Liver (tissue), 9 donors: ENCODE measurements around the gene PLXDC1. TPM values are rescaled to one million over a fixed set of nuclear protein-coding genes. Genes with fewer than 3 reads are reported as not detected.

ENCODE experiments used
- DNase-seq: peaks from one replicate; pipeline ENCODE4 v3.0.0-alpha.2; 2017; ENCODE audit warnings: low spot score
- H3K27ac ChIP-seq, 2 donors: one replicate each; pipeline ENCODE4 v1.7.0; 2013; ENCODE audit warnings: inconsistent platforms in 2 of 2, low read length in 2 of 2, control low read depth in 1 of 2, low read depth in 1 of 2, mild to moderate bottlenecking in 1 of 2
- H3K27me3 ChIP-seq, 4 donors: one replicate each; pipeline versions ENCODE4 v1.6.1 to v1.7.0; 2013; ENCODE audit warnings: low read length in 3 of 4, inconsistent platforms in 1 of 4, mild to moderate bottlenecking in 1 of 4, moderate library complexity in 1 of 4; ENCODE audit not compliant: control insufficient read depth in 4 of 4, insufficient read depth in 4 of 4
- H3K36me3 ChIP-seq, 4 donors: one replicate each; pipeline versions ENCODE4 v1.6.1 to v1.7.0; 2013; ENCODE audit warnings: low read length in 3 of 4, mild to moderate bottlenecking in 3 of 4, low read depth in 1 of 4, moderate library complexity in 1 of 4; ENCODE audit not compliant: control insufficient read depth in 4 of 4, insufficient read depth in 3 of 4
- H3K4me1 ChIP-seq, 4 donors: one replicate each; pipeline versions ENCODE4 v1.6.1 to v1.7.0; 2013; ENCODE audit warnings: low read length in 3 of 4, mild to moderate bottlenecking in 3 of 4, moderate library complexity in 1 of 4; ENCODE audit not compliant: control insufficient read depth in 4 of 4, insufficient read depth in 4 of 4
- H3K4me3 ChIP-seq, 3 donors: one replicate each; pipeline versions ENCODE4 v1.6.1 to v1.7.0; 2013; ENCODE audit warnings: low read length in 3 of 3, control low read depth in 1 of 3, low read depth in 1 of 3, mild to moderate bottlenecking in 1 of 3
- H3K9ac ChIP-seq, 2 donors: one replicate each; pipeline ENCODE4 v1.7.0; 2013; ENCODE audit warnings: low read length in 2 of 2, mild to moderate bottlenecking in 2 of 2, moderate library complexity in 2 of 2, control low read depth in 1 of 2, low read depth in 1 of 2
- H3K9me3 ChIP-seq, 4 donors: one replicate each; pipeline versions ENCODE4 v1.6.1 to v1.7.0; 2013; ENCODE audit warnings: low read length in 3 of 4; ENCODE audit not compliant: control insufficient read depth in 4 of 4
- EGR1 ChIP-seq, 2 donors: IDR thresholded peaks; 2 replicates each; pipeline ENCODE4 v1.6.1; 2016 to 2018; ENCODE audit warnings: antibody characterized with exemption in 2 of 2, low read depth in 2 of 2
- FOXA1 ChIP-seq: IDR thresholded peaks from 2 replicates; pipeline ENCODE4 v1.6.1; 2016; ENCODE audit warnings: antibody characterized with exemption
- FOXA2 ChIP-seq: IDR thresholded peaks from 2 replicates; pipeline ENCODE4 v1.6.1; 2016; ENCODE audit warnings: antibody characterized with exemption
- GABPA ChIP-seq, 2 donors: IDR thresholded peaks in 1 of 2; conservative IDR thresholded peaks in 1 of 2; 2 replicates each; pipeline ENCODE4 v1.6.1; 2016; ENCODE audit warnings: antibody characterized with exemption in 2 of 2, mild to moderate bottlenecking in 1 of 2, moderate library complexity in 1 of 2
- HNF4A ChIP-seq, 2 donors: conservative IDR thresholded peaks; 2 replicates each; pipeline ENCODE4 v1.6.1; 2016; ENCODE audit warnings: antibody characterized with exemption in 2 of 2, mild to moderate bottlenecking in 2 of 2
- HNF4G ChIP-seq: IDR thresholded peaks from 2 replicates; pipeline ENCODE4 v1.6.1; 2016; ENCODE audit warnings: antibody characterized with exemption
- JUND ChIP-seq, 2 donors: IDR thresholded peaks; 2 replicates each; pipeline ENCODE4 v1.6.1; 2016; ENCODE audit warnings: antibody characterized with exemption in 2 of 2
- NR2F2 ChIP-seq: IDR thresholded peaks from 2 replicates; pipeline ENCODE4 v1.6.1; 2016; ENCODE audit warnings: antibody characterized with exemption
- RAD21 ChIP-seq, 2 donors: IDR thresholded peaks; 2 replicates each; pipeline ENCODE4 v1.6.1; 2016; ENCODE audit warnings: antibody characterized with exemption in 2 of 2, mild to moderate bottlenecking in 2 of 2
- RXRA ChIP-seq, 2 donors: IDR thresholded peaks; 2 replicates each; pipeline ENCODE4 v1.6.1; 2017 to 2018; ENCODE audit warnings: antibody characterized with exemption in 2 of 2, mild to moderate bottlenecking in 1 of 2
- SP1 ChIP-seq: IDR thresholded peaks from 2 replicates; pipeline ENCODE4 v1.6.1; 2018; ENCODE audit warnings: antibody characterized with exemption, mild to moderate bottlenecking
- TAF1 ChIP-seq: conservative IDR thresholded peaks from 2 replicates; pipeline ENCODE4 v1.6.1; 2016; ENCODE audit warnings: antibody characterized with exemption, mild to moderate bottlenecking
- YY1 ChIP-seq: IDR thresholded peaks from 2 replicates; pipeline ENCODE4 v1.6.1; 2016; ENCODE audit warnings: antibody characterized with exemption, mild to moderate bottlenecking
- WGBS: extraction: QIAGEN DNeasy Blood & Tissue Kit; methylation state at CpG from one replicate; pipeline ENCODE4 v1.1.7; 2013; 5-methylcytosine and 5-hydroxymethylcytosine counted together
- polyA plus RNA-seq, 2 donors: library from polyadenylated mRNA; stranded (reverse) in 1 of 2; unstranded in 1 of 2; fragments of 200-250 nt in 1 of 2; fragments of >200 nt in 1 of 2; fragmentation: Nextera tagmentation in 1 of 2; extraction: Ambion mirVana in 1 of 2; gene quantifications; one replicate each; pipeline versions ENCODE4 v1.2.1 to v1.2.3, GENCODE V29; 2013 to 2015
- total RNA-seq, 2 donors: library from RNA; depleted of rRNA; stranded (reverse); fragments of >200 nt; gene quantifications; one replicate each; pipeline ENCODE4 v1.2.3, GENCODE V29; 2014
- TF ChIP-seq, protein P1 (sequence below): IDR thresholded peaks from 2 replicates; pipeline ENCODE4 v1.6.1; 2016; ENCODE audit warnings: antibody characterized with exemption
- TF ChIP-seq, protein P2 (sequence below): IDR thresholded peaks from 2 replicates; pipeline ENCODE4 v1.6.1; 2016; ENCODE audit warnings: antibody characterized with exemption, mild to moderate bottlenecking
- TF ChIP-seq, protein P3 (sequence below): IDR thresholded peaks from 2 replicates; pipeline ENCODE4 v1.6.1; 2016; ENCODE audit warnings: antibody characterized with exemption
- TF ChIP-seq, protein P4 (sequence below): IDR thresholded peaks from 2 replicates; pipeline ENCODE4 v1.6.1; 2016; ENCODE audit warnings: antibody characterized with exemption
- TF ChIP-seq, protein P5 (sequence below): fragments of 150-350 bp; IDR thresholded peaks from 2 replicates; pipeline ENCODE4 v1.5.1; 2017; ENCODE audit warnings: improper control_type of control experiment, low read depth, low read length; ENCODE audit not compliant: missing input control
- donor health status: healthy.
- donor health status: healthy.
- donor health status: healthy.
- donor health status: healthy.
- donor health status: healthy.

PLXDC1 gene
- total and polyA plus RNA-seq, 4 donors: 0.14 to 0.84 (median 0.30) TPM

DNA sequence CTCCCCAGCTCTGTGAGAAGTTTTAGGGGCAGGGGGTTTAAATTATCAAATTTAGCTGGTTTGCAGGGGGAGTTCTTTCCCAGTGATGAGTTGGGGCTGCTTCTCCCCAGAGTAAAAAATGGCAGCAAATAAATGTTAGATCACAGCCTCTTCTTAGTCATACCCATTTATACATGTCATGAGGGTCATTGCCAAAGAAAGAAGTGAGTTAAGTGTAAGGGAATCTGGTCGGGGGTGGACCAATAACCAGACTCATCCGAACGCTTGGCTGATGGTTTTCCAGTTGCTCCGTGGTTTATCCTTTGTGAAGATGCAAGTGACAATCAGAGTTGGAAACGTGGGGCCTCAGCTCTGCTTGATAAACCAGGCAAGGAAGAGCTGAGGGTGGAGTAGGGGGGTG, 87.1 kb downstream of the PLXDC1 start:
- Histone ChIP-seq H3K9ac (no peak overlapping the region), H3K36me3 (no peaks in the 10 kb centered on the region), H3K9me3 (no peaks in the 10 kb centered on the region), H3K27ac (no peak overlapping the region), H3K4me1 (no peaks in the 10 kb centered on the region), H3K27me3 (no peaks in the 10 kb centered on the region), H3K4me3 (no peak overlapping the region)
- TF ChIP-seq, protein P1, sequence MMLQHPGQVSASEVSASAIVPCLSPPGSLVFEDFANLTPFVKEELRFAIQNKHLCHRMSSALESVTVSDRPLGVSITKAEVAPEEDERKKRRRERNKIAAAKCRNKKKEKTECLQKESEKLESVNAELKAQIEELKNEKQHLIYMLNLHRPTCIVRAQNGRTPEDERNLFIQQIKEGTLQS: no peak
- TF ChIP-seq GABPA (IDR thresholded peaks at IDR 0.05 in 1 of 2, conservative IDR thresholded peaks at IDR 0.05 in 1 of 2) (no peak), FOXA2 (no peak)
- TF ChIP-seq, protein P2, sequence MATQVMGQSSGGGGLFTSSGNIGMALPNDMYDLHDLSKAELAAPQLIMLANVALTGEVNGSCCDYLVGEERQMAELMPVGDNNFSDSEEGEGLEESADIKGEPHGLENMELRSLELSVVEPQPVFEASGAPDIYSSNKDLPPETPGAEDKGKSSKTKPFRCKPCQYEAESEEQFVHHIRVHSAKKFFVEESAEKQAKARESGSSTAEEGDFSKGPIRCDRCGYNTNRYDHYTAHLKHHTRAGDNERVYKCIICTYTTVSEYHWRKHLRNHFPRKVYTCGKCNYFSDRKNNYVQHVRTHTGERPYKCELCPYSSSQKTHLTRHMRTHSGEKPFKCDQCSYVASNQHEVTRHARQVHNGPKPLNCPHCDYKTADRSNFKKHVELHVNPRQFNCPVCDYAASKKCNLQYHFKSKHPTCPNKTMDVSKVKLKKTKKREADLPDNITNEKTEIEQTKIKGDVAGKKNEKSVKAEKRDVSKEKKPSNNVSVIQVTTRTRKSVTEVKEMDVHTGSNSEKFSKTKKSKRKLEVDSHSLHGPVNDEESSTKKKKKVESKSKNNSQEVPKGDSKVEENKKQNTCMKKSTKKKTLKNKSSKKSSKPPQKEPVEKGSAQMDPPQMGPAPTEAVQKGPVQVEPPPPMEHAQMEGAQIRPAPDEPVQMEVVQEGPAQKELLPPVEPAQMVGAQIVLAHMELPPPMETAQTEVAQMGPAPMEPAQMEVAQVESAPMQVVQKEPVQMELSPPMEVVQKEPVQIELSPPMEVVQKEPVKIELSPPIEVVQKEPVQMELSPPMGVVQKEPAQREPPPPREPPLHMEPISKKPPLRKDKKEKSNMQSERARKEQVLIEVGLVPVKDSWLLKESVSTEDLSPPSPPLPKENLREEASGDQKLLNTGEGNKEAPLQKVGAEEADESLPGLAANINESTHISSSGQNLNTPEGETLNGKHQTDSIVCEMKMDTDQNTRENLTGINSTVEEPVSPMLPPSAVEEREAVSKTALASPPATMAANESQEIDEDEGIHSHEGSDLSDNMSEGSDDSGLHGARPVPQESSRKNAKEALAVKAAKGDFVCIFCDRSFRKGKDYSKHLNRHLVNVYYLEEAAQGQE: no peak
- 86% methylated on average over 5 of the region's 5 CpGs for WGBS
- DNase-seq: no peak

DNA sequence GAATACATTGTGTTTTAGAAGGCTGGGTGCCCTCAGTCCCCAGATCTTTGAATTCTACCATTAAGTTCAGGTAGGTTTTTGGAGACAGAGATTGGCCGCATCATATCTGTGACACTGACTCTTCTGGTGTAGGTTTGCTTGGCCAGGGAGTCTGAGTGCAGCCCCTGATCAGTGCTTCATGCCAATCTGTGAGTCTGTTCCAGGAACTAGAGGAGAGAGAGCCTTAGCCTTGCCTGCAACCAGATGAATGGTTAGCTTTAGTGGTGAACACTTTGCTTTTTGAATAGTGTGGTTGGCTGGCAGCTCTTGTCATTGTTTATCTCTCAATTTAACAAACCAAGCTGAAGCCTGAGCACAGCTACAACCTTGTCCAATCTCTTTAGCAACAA, 87.8 kb downstream of the PLXDC1 start:
- Histone ChIP-seq H3K9me3 (no peaks in the 10 kb centered on the region), H3K27ac (no peak overlapping the region), H3K4me1 (peaks cover 2 to 7% (median 4%) of the 10 kb centered on the region in 4 donors), H3K9ac (no peak overlapping the region), H3K4me3 (no peak overlapping the region), H3K27me3 (no peaks in the 10 kb centered on the region), H3K36me3 (no peaks in the 10 kb centered on the region)
- WGBS: 91% methylated on average over 1 of the region's 1 CpG
- TF ChIP-seq, protein P2: no peak
- TF ChIP-seq, protein P3, sequence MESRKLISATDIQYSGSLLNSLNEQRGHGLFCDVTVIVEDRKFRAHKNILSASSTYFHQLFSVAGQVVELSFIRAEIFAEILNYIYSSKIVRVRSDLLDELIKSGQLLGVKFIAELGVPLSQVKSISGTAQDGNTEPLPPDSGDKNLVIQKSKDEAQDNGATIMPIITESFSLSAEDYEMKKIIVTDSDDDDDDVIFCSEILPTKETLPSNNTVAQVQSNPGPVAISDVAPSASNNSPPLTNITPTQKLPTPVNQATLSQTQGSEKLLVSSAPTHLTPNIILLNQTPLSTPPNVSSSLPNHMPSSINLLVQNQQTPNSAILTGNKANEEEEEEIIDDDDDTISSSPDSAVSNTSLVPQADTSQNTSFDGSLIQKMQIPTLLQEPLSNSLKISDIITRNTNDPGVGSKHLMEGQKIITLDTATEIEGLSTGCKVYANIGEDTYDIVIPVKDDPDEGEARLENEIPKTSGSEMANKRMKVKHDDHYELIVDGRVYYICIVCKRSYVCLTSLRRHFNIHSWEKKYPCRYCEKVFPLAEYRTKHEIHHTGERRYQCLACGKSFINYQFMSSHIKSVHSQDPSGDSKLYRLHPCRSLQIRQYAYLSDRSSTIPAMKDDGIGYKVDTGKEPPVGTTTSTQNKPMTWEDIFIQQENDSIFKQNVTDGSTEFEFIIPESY: no peak
- no peak for TF ChIP-seq TAF1
- no peak for TF ChIP-seq SP1
- TF ChIP-seq RAD21 (IDR thresholded peaks at IDR 0.05): no peak
- TF ChIP-seq, protein P4, sequence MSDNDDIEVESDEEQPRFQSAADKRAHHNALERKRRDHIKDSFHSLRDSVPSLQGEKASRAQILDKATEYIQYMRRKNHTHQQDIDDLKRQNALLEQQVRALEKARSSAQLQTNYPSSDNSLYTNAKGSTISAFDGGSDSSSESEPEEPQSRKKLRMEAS: no peak
- no peak for TF ChIP-seq FOXA1
- no peak for TF ChIP-seq HNF4G
- TF ChIP-seq, protein P5, sequence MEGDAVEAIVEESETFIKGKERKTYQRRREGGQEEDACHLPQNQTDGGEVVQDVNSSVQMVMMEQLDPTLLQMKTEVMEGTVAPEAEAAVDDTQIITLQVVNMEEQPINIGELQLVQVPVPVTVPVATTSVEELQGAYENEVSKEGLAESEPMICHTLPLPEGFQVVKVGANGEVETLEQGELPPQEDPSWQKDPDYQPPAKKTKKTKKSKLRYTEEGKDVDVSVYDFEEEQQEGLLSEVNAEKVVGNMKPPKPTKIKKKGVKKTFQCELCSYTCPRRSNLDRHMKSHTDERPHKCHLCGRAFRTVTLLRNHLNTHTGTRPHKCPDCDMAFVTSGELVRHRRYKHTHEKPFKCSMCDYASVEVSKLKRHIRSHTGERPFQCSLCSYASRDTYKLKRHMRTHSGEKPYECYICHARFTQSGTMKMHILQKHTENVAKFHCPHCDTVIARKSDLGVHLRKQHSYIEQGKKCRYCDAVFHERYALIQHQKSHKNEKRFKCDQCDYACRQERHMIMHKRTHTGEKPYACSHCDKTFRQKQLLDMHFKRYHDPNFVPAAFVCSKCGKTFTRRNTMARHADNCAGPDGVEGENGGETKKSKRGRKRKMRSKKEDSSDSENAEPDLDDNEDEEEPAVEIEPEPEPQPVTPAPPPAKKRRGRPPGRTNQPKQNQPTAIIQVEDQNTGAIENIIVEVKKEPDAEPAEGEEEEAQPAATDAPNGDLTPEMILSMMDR: no peak
- no peak for TF ChIP-seq YY1
- no peak for TF ChIP-seq RXRA (IDR thresholded peaks at IDR 0.05)
- TF ChIP-seq HNF4A (conservative IDR thresholded peaks at IDR 0.05): no peak
- TF ChIP-seq NR2F2: no peak
- TF ChIP-seq JUND (IDR thresholded peaks at IDR 0.05): no peak
- TF ChIP-seq GABPA (IDR thresholded peaks at IDR 0.05 in 1 of 2, conservative IDR thresholded peaks at IDR 0.05 in 1 of 2): no peak
- TF ChIP-seq EGR1 (IDR thresholded peaks at IDR 0.05; ENCODE audit: low read depth in 2 of 2): no peak
- DNase-seq: no peak
